HK-2 (cell line): ENCODE results near the gene PER1.

Experiments used
- DNase-seq: peaks from one replicate; pipeline ENCODE4 v3.0.0-alpha.2; 2018; ENCODE audit not compliant: unreplicated experiment

PER1 gene

GRCh38 chr17:8100111-8100510, 52.1 kb downstream of the PER1 start:
- no peak for DNase-seq

- no peak for DNase-seq
These were observed 55.7 kb downstream of the PER1 start for GRCh38 chr17:8096541-8096940.

GRCh38 chr17:8095361-8095760, 56.8 kb downstream of the PER1 start:
- no peak for DNase-seq

GRCh38 chr17:8091033-8091687, 61.0 kb downstream of the PER1 start:
- no peak for DNase-seq
